ENCODE data around the gene PEX11G. TPM values are rescaled to one million over a fixed set of nuclear protein-coding genes. Genes with fewer than 3 reads are reported as not detected.

Gene PEX11G
- total RNA-seq, 1 experiment from 2014 or later = 2.9 TPM

- peak within 1 kb of the TSS; percentile 84 for H3K27ac ChIP-seq (ENCODE audit: low read length)
- ATAC-seq (peak; percentile 86), DNase-seq (ENCODE audit: low read depth, low spot score) (peak; percentile 61)
- peak within 1 kb of the TSS; percentile 78 to 83 for H3K4me3 ChIP-seq (ENCODE audit: low read depth in 2 of 2, low read length in 2 of 2)
- H3K9me3 ChIP-seq (ENCODE audit: control insufficient read depth, insufficient read depth, low read depth, low read length) = no peaks in the 10 kb centered on the region
- 0 out of 2 replicates have a peak, but pooled peaks cover 7% of the 10 kb centered on the region for H3K4me1 ChIP-seq (ENCODE audit: control insufficient read depth, insufficient read depth, low read length)
- H3K27me3 ChIP-seq (ENCODE audit: control insufficient read depth, insufficient read depth, low read length) = no peaks in the 10 kb centered on the region
- CTCF ChIA-PET = no interaction called here
- TF ChIP-seq POLR2AphosphoS5 (IDR thresholded peaks at IDR 0.05; ENCODE audit: low read depth, low read length) (peak; percentile 63; the same call in 1 of the 2 replicates), TCF7L2 (IDR thresholded peaks at IDR 0.05; ENCODE audit: low read depth, low read length) (no peak), SIN3A (IDR thresholded peaks at IDR 0.05; ENCODE audit: borderline replicate concordance, insufficient read depth, low read depth, low read length) (no peak)
- BruUV-seq (replicated peaks) = no TSS peak
- in situ Hi-C loops (cut with HindIII; ENCODE audit: low pct_unique_long_range_greater_than_20kb, low sequenced_read_pairs) (no loop called here), intact Hi-C loops (cut with micrococcal nuclease; ENCODE audit: unreplicated experiment) (no loop called here)
- POLR2A ChIA-PET = interaction anchor here (0.7 kb wide), 1 partner anchor 45 kb away, joined by 4 read pairs; no protein-coding TSS in a partner anchor
- H3K36me3 ChIP-seq (ENCODE audit: control insufficient read depth, insufficient read depth, low read length) = peaks cover 8% of the 10 kb centered on the region; the same call in 1 of the 2 replicates
These were observed 46.5 kb upstream of the PEX11G start, which contains the start of gene PNPLA6 for GRCh38 chr19:7535047-7535997. Gene PNPLA6, plus strand, starts transcription at chr19:7535717. Its CDS starts 72 bp downstream, at chr19:7535789.

GRCh38 chr19:7534531-7535046 is 45.8 kb upstream of the PEX11G start:
- DNase-seq (ENCODE audit: low read depth, low spot score) (no peak), ATAC-seq (peak; percentile 64)
- in situ Hi-C loops (cut with HindIII; ENCODE audit: low pct_unique_long_range_greater_than_20kb, low sequenced_read_pairs) = no loop called here
- no peaks in the 10 kb centered on the region for H3K9me3 ChIP-seq (ENCODE audit: control insufficient read depth, insufficient read depth, low read depth, low read length)
- intact Hi-C loops (cut with micrococcal nuclease; ENCODE audit: unreplicated experiment) = no loop called here
- H3K4me3 ChIP-seq (ENCODE audit: low read depth in 2 of 2, low read length in 2 of 2) = peak overlapping the region; percentile 78 to 83
- H3K36me3 ChIP-seq (ENCODE audit: control insufficient read depth, insufficient read depth, low read length) = peaks cover 8% of the 10 kb centered on the region; the same call in 1 of the 2 replicates
- ChIA-PET POLR2A (interaction anchor here (0.7 kb wide), 1 partner anchor 44 kb away, joined by 4 read pairs; no protein-coding TSS in a partner anchor), CTCF (no interaction called here)
- H3K27me3 ChIP-seq (ENCODE audit: control insufficient read depth, insufficient read depth, low read length) = no peaks in the 10 kb centered on the region
- TF ChIP-seq SIN3A (IDR thresholded peaks at IDR 0.05; ENCODE audit: borderline replicate concordance, insufficient read depth, low read depth, low read length) (no peak), CTCF (IDR thresholded peaks at IDR 0.05) (no peak; the same call in 1 of the 2 replicates)
- no TSS peak for BruUV-seq (replicated peaks)
- H3K27ac ChIP-seq (ENCODE audit: low read length) = peak overlapping the region; percentile 84
- 0 out of 2 replicates have a peak, but pooled peaks cover 7% of the 10 kb centered on the region for H3K4me1 ChIP-seq (ENCODE audit: control insufficient read depth, insufficient read depth, low read length)

DNA sequence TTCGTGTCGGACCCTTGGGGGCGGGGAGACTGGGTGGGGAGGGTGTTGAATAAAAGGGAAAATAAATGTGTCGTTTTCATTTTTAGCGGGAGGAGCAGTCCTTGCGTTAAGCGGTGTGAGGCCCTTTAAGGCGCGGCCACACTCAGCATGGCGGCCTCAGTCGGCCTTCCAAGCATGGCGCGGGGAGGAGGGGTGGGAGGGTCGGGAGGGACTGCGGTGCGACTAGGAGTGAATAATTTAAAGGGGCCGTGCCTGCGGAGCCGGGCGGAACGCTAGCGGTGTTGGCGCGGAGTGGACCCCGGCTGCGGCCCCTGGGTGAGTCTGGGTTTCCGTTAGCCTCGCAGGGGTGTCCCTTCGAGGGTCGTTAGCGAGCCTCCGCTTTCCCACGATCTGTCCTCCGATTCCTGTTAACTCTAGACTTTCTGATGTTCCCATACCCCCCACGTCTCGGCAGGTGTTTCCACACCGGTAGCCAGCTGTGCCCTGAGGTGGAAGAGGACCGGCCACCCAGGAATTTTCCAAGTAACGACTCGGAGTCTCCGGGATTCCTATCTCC is 45.2 kb upstream of the PEX11G start:
- intact Hi-C loops (cut with micrococcal nuclease; ENCODE audit: unreplicated experiment) = no loop called here
- BruUV-seq (replicated peaks) = no TSS peak
- H3K36me3 ChIP-seq (ENCODE audit: control insufficient read depth, insufficient read depth, low read length) = peaks cover 8% of the 10 kb centered on the region; the same call in 1 of the 2 replicates
- DNase-seq (ENCODE audit: low read depth, low spot score) = no peak
- no peaks in the 10 kb centered on the region for H3K9me3 ChIP-seq (ENCODE audit: control insufficient read depth, insufficient read depth, low read depth, low read length)
- H3K4me3 ChIP-seq (ENCODE audit: low read depth in 2 of 2, low read length in 2 of 2) = peak overlapping the region; percentile 78 to 83
- H3K4me1 ChIP-seq (ENCODE audit: control insufficient read depth, insufficient read depth, low read length) = 0 out of 2 replicates have a peak, but pooled peaks cover 7% of the 10 kb centered on the region
- TF ChIP-seq TCF7L2 (IDR thresholded peaks at IDR 0.05; ENCODE audit: low read depth, low read length) (no peak), CTCF (IDR thresholded peaks at IDR 0.05) (no peak), POLR2AphosphoS5 (IDR thresholded peaks at IDR 0.05; ENCODE audit: low read depth, low read length) (peak; percentile 49; the same call in 1 of the 2 replicates), SIN3A (IDR thresholded peaks at IDR 0.05; ENCODE audit: borderline replicate concordance, insufficient read depth, low read depth, low read length) (peak; percentile 60; the same call in 1 of the 2 replicates), REST (IDR thresholded peaks at IDR 0.05; ENCODE audit: insufficient read depth in 1 of 2, low read depth in 2 of 2, low read length in 1 of 2) (no peak)
- in situ Hi-C loops (cut with HindIII; ENCODE audit: low pct_unique_long_range_greater_than_20kb, low sequenced_read_pairs) = no loop called here
- ChIA-PET CTCF (no interaction called here), POLR2A (interaction anchor here (0.7 kb wide), 1 partner anchor 43 kb away, joined by 4 read pairs; no protein-coding TSS in a partner anchor)
- H3K27me3 ChIP-seq (ENCODE audit: control insufficient read depth, insufficient read depth, low read length) = no peaks in the 10 kb centered on the region
- peak overlapping the region; percentile 84 for H3K27ac ChIP-seq (ENCODE audit: low read length)
- peak; percentile 70 for ATAC-seq
